Measurements from ENCODE around the gene STAC2. TPM values are rescaled to one million over a fixed set of nuclear protein-coding genes. Genes with fewer than 3 reads are reported as not detected.

The STAC2 gene
- total and polyA plus RNA-seq, 9 of the 15 experiments (the other 6 are each of a cell fraction or from before 2014, with no cell fraction given), result not detected

GRCh38 chr17:39197380-39198185 is 28.2 kb downstream of the STAC2 start, which contains the start of gene CACNB1 (continued):
- TF ChIP-seq ZNF212 (CRISPR knock-in tag; IDR thresholded peaks at IDR 0.05) (no peak), SNAPC5 (CRISPR knock-in tag; IDR thresholded peaks at IDR 0.05) (no peak), U2AF2 (optimal IDR thresholded peaks at IDR 0.05; ENCODE audit: low read depth, low read length) (no peak), ZNF551 (CRISPR knock-in tag; IDR thresholded peaks at IDR 0.05) (no peak), ARID3A (IDR thresholded peaks at IDR 0.05; ENCODE audit: borderline replicate concordance, low read depth, low read length) (no peak), EHMT2 (IDR thresholded peaks at IDR 0.05) (no peak), ZNF274 (IDR thresholded peaks at IDR 0.05; ENCODE audit: borderline replicate concordance, low read depth, low read length) (no peak), KDM5B (IDR thresholded peaks at IDR 0.05; ENCODE audit: insufficient replicate concordance, low read depth, low read length) (peak; percentile 51), ZBTB34 (CRISPR knock-in tag; IDR thresholded peaks at IDR 0.05) (no peak), RBM17 (IDR thresholded peaks at IDR 0.05; ENCODE audit: borderline replicate concordance, low read depth, low read length) (no peak), NFIX (CRISPR knock-in tag; IDR thresholded peaks at IDR 0.05; ENCODE audit: low read depth) (no peak), ATF3 (IDR thresholded peaks at IDR 0.05) (no peak), ATF3 (CRISPR knock-in tag; conservative IDR thresholded peaks at IDR 0.05) (no peak), RNF2 (IDR thresholded peaks at IDR 0.05) (no peak), BRCA1 (IDR thresholded peaks at IDR 0.05) (no peak), BRCA1 (CRISPR knock-in tag; IDR thresholded peaks at IDR 0.05) (no peak), JUND (IDR thresholded peaks at IDR 0.05; ENCODE audit: borderline replicate concordance, low read depth, low read length) (no peak), JUND (tag; IDR thresholded peaks at IDR 0.05; ENCODE audit: borderline replicate concordance, low read depth, low read length) (no peak), ZC3H8 (IDR thresholded peaks at IDR 0.05) (no peak), NR2C2 (CRISPR knock-in tag; IDR thresholded peaks at IDR 0.05) (no peak), NR2C2 (tag; IDR thresholded peaks at IDR 0.05) (no peak)
- TF ChIP-seq, protein P1, sequence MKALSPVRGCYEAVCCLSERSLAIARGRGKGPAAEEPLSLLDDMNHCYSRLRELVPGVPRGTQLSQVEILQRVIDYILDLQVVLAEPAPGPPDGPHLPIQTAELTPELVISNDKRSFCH (CRISPR knock-in tag; IDR thresholded peaks at IDR 0.05), result no peak
- TF ChIP-seq, protein P1 (tag; IDR thresholded peaks at IDR 0.05), result no peak
- TF ChIP-seq, protein P2, sequence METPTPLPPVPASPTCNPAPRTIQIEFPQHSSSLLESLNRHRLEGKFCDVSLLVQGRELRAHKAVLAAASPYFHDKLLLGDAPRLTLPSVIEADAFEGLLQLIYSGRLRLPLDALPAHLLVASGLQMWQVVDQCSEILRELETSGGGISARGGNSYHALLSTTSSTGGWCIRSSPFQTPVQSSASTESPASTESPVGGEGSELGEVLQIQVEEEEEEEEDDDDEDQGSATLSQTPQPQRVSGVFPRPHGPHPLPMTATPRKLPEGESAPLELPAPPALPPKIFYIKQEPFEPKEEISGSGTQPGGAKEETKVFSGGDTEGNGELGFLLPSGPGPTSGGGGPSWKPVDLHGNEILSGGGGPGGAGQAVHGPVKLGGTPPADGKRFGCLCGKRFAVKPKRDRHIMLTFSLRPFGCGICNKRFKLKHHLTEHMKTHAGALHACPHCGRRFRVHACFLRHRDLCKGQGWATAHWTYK (CRISPR knock-in tag; IDR thresholded peaks at IDR 0.05), result no peak

Data from K562 (cell line).